ENCODE measurements around the gene VPS35L.

The VPS35L gene

DNA sequence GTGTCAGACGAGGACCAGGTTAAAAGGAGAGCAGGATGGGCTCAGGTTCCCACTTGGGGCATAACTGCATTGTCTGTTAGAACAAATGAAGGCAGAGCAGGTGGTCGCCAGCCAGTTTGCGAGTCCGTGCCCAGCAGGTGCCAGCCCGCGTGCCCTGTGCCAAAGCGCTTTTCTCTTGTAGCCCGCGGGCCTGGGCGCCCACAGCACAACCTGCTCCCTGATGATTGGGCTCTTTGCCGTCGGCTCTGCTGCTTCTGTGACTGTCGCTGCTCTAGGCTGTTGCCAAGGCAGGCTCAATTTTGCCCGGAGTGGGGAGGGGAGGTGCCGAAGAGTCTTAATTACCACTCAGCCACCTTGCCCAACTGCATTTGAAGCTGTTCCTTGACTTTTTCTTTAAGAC is 141.5 kb downstream of the VPS35L start:
- no peak for ATAC-seq

- ATAC-seq = no peak
Measured at GRCh38 chr16:19697756-19698318, 142.3 kb downstream of the VPS35L start.

DNA sequence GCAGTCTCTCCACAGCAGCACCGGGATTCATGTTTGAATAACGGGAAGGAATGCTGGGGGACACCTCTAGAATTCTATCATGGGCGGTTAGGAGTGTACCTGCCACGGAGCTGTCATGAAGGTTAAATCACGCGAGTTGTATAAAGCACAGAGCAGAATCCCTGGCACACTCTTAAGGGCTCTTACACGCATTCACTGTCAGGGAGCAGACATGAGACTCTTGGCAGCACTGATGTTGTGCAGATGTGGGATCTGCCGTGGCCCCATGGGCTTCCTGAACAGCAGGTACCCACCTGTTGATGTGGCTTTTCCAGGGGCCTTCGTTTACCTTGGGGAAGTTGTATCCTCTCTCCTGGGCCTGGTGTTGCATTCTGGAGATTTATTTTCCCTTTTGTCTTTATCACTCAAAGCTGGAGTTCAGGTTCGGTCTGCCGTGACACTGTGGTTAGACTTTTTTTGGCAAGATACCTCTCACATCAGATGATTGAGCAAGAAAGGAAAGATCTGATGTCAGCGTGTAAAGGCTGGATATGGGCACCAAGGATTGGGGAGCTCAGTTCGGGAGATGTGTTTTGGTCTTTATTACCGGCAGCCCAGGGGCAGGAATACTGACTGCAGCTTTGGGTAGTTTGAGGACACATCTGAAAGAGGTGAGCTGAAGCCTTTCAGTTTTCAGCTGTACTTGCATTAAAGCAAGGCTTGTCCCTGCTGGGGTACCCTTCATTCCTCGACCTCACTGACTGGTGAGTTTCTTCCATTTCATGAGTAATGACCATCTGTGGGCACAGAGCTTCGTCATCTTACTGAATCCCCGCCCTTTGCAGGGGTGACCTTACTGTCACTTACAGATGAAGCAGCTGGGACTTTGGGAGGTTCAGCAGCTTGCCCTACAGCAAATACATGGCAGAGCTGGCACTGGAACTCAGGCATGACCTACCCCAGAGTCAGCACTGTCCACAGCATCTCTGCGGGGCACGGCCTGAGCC is 143.3 kb downstream of the VPS35L start:
- ATAC-seq = no peak

DNA sequence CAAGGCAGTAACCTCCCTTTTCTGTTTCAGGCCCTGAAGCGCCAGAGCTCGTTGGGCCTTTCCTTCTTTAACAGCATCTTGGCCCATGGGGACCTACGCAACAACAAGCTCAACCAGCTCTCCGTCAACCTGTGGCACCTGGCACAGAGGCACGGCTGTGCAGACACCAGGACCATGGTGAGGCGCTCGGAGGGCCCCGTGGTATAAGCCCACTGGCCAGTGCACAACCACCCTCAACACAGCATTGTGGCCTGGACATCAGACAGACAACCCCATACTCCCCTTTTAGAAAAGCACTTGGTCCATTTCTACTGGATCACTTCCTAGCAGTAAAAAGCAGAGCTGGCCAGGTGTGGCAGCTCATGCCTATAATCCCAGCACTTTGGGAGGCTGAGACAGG is 144.0 kb downstream of the VPS35L start:
- no peak for ATAC-seq

DNA sequence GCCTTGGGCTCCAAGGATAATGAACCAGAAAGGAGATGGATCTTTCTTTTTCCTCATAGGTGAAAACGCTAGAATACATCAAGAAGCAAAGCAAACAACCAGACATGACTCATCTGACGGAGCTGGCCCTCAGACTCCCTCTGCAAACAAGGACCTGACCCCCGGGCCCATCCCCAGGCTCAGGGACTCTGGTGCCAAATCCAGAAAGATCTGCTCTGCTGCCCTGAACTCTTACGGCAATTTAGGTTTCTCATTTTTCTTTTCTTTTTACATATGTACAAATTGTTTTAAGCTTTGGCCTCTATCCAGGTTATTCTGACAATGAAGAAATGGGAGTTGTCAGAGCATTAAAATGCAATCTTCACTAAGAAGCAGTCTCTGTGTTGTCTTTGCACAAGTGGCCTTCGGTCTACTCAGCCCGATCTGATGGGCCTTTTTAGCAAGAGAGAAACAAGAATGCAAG is 144.8 kb downstream of the VPS35L start:
- no peak for ATAC-seq

GRCh38 chr16:19701091-19701490 is 145.6 kb downstream of the VPS35L start:
- no peak for ATAC-seq

- no peak for ATAC-seq
Measured at GRCh38 chr16:19703172-19703889, 147.8 kb downstream of the VPS35L start.

GRCh38 chr16:19704321-19705145 is 149.0 kb downstream of the VPS35L start:
- no peak for ATAC-seq

DNA sequence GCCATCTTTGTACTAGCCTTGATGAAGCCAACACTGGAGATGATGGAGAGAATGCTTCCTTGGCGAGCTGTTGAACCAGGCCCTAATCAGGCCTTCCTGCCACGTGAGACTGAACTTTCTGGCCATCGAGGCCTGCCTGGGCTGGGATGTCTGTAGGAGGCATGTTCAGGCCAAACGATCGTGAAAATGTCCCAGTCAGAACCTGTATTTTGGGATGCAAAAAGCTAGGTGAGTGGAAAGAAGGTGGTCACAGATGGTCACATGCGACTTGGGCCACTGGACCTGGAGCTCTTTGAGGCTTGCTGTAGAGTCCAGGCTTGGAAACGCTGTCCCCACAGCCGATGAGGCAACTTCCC is 149.6 kb downstream of the VPS35L start:
- ATAC-seq = no peak

DNA sequence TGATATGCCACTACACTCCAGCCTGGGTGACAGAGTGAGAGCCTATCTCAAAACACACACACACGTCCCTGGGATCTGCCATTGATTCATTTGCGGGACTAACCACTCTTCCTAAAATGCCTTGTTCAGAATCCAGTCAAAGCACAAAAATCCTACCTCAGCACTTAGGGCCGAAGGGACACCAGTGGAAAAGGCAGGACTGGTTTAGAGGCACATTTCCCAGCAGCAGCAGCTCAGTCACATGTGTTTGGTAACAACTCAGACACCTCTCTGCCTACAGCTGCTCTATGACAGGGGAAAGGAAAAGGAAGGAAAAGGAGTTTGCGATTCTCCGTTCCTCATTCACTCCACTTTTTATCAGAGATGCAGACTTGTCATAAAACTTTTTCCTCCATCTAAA is 150.3 kb downstream of the VPS35L start:
- ATAC-seq = no peak

DNA sequence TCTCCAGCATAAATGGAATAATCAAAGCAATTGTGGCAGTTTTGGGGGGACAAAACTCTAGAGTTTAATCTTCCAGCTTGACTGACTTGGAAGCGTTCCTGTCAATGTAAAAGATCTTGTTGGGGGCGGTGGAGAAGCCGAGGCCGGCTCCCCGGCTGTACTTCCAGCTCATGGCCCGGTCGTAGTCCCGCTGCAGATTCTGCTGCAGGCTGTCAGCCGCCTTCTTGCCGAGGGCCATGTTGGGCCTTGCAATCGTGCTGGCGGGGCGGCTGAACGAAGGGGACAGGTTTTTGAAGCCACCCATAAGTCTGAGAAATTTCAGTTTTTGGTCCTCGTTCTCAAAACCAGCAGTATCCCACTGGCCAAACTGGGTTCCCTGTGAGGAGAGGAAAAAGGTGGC is 151.3 kb downstream of the VPS35L start:
- ATAC-seq = no peak

DNA sequence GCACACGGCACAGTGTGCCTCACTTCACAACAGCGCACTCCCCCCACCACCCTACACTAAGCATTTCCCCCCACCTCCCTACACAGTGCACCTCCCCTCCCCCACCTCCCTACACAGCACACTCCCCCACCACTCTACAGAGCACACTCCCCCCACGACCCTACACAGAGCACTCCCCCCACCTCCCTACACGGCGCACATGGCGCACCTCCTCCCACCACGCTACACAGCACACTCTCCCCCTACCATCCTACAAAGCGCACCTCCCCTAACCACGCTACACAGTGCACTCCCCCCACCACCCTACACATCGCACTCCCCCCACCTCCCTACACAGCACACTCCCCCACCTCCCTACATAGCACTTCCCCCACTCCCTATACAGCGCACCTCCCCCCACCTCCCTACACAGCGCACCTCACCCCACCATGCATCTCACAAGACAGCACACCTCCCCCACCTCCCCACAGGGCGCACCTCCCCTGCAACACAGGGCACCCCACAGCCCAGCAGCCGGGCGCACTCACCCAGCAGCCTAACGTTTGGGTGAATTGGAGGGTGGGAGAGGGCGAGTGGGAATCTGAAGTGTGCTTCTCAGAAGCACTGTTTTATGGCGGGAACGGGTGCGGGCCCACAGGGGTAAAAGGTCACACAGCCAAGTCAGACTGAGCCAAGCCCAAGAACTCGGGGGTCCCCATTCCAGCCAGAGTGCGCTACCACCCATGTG is 152.2 kb downstream of the VPS35L start:
- no peak for ATAC-seq

DNA sequence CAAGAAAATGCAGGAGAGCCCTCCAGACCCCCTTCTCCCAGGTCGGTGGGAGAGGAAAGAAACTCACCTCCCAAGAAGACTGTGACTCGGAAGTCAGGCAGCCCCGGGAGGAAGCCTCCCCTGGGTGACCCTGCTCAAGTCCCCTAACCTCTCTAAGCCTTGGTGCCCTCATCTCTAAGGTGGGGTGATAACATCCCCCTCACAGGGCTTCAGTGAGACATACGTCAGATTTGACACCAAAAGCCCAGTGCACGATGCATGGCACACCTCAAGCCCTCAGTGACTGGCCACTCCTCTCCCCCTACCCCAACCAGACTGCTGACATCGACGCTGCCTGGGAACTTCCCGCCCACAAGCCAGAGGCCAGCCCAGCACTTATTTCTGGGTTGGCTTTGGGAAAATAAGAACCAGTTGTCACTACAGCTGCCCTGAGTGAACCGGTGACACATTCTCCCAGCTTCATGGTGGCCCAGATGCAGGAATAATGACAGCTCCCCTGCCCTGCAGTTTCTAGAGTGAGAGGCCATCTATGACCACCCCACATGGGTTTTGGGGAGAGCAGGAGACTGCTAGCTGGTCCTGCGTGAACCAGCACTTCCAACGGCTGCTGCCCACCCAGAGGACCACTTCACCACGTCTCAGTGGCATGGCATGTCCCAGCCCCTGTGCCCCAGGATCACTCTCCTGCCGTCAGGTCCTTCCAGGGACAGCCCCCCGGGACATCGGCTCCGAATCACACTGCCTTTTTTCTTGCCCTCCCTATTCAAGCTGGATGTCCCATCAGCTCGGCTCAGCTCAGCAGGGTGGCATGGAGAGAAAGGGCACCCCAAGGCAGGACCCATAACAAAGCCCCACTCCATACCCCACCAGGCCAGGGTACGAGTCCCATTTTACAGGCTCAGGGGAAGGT is 153.0 kb downstream of the VPS35L start:
- no peak for ATAC-seq

GRCh38 chr16:19709381-19710136 is 154.1 kb downstream of the VPS35L start:
- ATAC-seq = no peak

DNA sequence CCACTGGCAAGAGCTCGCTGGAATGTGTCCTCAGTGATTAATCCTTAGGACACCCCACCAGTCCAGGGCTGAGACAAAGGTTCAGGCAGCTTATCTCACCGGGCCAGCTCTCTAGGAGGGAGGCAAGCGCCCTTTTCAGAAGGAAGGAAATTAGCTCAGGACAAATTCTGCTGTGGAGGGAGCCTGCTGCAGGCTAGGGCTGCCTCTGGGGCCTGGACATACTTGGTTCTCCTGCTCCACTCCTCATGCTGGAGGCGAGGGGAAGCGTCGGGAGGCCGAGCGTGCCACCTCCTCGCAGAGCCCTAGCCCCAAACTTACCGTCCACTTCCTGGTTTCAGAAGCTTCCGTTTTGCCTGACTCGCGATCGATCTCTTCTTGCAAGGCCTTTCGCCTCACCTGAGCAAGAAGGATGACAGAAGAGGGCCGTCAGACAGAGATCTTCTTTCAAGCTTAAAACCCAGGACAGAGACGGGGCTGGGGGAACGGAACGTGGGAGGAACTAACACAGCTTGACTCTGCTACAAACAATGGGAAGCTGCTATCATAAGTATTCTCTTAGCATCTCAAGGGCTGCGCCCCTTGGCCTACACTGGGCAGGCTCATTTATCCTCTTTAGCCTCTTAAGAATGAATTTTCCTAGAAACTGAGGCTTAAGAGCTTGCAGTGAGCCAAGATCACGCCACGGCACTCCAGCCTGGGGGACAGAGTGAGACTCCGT is 154.8 kb downstream of the VPS35L start:
- no peak for ATAC-seq

DNA sequence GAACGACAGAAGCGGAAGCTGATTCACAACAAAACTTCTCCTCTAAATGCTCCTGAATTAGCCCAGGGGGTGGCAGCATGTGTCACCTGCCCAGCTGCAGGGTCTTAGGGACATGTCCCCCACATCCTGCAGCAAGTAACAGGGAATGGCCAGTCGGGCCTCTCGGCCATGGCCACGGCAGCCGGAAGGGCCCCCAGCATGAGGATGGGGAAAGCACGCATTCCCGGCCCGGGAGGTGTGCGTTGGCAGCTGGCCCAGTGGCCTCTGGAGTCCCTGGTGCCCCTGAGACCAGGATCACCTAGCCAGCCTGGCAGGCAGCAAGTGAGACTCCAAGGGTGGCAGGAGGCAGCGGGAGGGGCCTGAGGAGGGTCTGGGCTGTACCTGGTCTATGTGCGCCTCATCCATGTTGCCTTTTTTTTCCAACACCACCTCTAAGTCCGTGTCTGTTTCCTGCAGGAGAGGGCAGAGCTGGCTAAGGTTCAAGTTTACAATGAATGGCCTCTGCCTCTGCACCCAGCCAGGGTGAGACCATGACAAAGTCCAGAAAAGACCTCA is 155.6 kb downstream of the VPS35L start:
- ATAC-seq = no peak

- ATAC-seq = no peak
Measured at GRCh38 chr16:19711643-19712042, 156.1 kb downstream of the VPS35L start.

- no peak for ATAC-seq
Measured at GRCh38 chr16:19712418-19713058, 157.0 kb downstream of the VPS35L start.

GRCh38 chr16:19713697-19714096 is 158.2 kb downstream of the VPS35L start:
- ATAC-seq = no peak
